ENCODE results near the gene GFER. TPM values are rescaled to one million over a fixed set of nuclear protein-coding genes. Genes with fewer than 3 reads are reported as not detected.

Gene GFER
- total RNA-seq, 1 donor, result 9.0 TPM

GRCh38 chr16:2001456-2002355 is 17.7 kb downstream of the GFER start:
- H3K4me3 ChIP-seq (ENCODE audit: low read length), result no peak overlapping the region
- peaks cover 23% of the 10 kb centered on the region for H3K4me1 ChIP-seq (ENCODE audit: insufficient read depth, low read length)

GRCh38 chr16:2002406-2003230 is 18.6 kb downstream of the GFER start:
- Histone ChIP-seq H3K4me3 (ENCODE audit: low read length) (no peak overlapping the region), H3K9me3 (ENCODE audit: low read depth, low read length) (no peaks in the 10 kb centered on the region), H3K27me3 (ENCODE audit: insufficient read depth, low read length) (no peaks in the 10 kb centered on the region), H3K4me1 (ENCODE audit: insufficient read depth, low read length) (peaks cover 33% of the 10 kb centered on the region)

More at GRCh38 chr16:2001456-2002355, 17.7 kb downstream of the GFER start:
- H3K9me3 ChIP-seq (ENCODE audit: low read depth, low read length), result no peaks in the 10 kb centered on the region
- H3K27me3 ChIP-seq (ENCODE audit: insufficient read depth, low read length), result no peaks in the 10 kb centered on the region

GRCh38 chr16:2003231-2003826 is 19.3 kb downstream of the GFER start:
- Histone ChIP-seq H3K9me3 (ENCODE audit: low read depth, low read length) (no peaks in the 10 kb centered on the region), H3K27me3 (ENCODE audit: insufficient read depth, low read length) (no peaks in the 10 kb centered on the region), H3K4me3 (ENCODE audit: low read length) (no peak overlapping the region), H3K4me1 (ENCODE audit: insufficient read depth, low read length) (peaks cover 40% of the 10 kb centered on the region)

- Histone ChIP-seq H3K9me3 (ENCODE audit: low read depth, low read length) (no peaks in the 10 kb centered on the region), H3K4me3 (ENCODE audit: low read length) (no peak overlapping the region), H3K27me3 (ENCODE audit: insufficient read depth, low read length) (no peaks in the 10 kb centered on the region), H3K4me1 (ENCODE audit: insufficient read depth, low read length) (peaks cover 47% of the 10 kb centered on the region)
These were observed 20.0 kb downstream of the GFER start for GRCh38 chr16:2003827-2004641.

GRCh38 chr16:2004795-2005517 is 21.0 kb downstream of the GFER start:
- no peaks in the 10 kb centered on the region for H3K27me3 ChIP-seq (ENCODE audit: insufficient read depth, low read length)
- peaks cover 50% of the 10 kb centered on the region for H3K4me1 ChIP-seq (ENCODE audit: insufficient read depth, low read length)
- H3K9me3 ChIP-seq (ENCODE audit: low read depth, low read length), result no peaks in the 10 kb centered on the region
- no peak overlapping the region for H3K4me3 ChIP-seq (ENCODE audit: low read length)

- no peak overlapping the region for H3K4me3 ChIP-seq (ENCODE audit: low read length)
- no peaks in the 10 kb centered on the region for H3K9me3 ChIP-seq (ENCODE audit: low read depth, low read length)
- H3K27me3 ChIP-seq (ENCODE audit: insufficient read depth, low read length), result no peaks in the 10 kb centered on the region
- peaks cover 56% of the 10 kb centered on the region for H3K4me1 ChIP-seq (ENCODE audit: insufficient read depth, low read length)
These were observed 21.7 kb downstream of the GFER start for GRCh38 chr16:2005646-2006045.

- H3K9me3 ChIP-seq (ENCODE audit: low read depth, low read length), result no peaks in the 10 kb centered on the region
- no peak overlapping the region for H3K4me3 ChIP-seq (ENCODE audit: low read length)
- H3K27me3 ChIP-seq (ENCODE audit: insufficient read depth, low read length), result no peaks in the 10 kb centered on the region
- H3K4me1 ChIP-seq (ENCODE audit: insufficient read depth, low read length), result peaks cover 58% of the 10 kb centered on the region
These were observed 22.3 kb downstream of the GFER start for GRCh38 chr16:2006317-2006716.

- H3K4me3 ChIP-seq (ENCODE audit: low read length), result no peak overlapping the region
- H3K4me1 ChIP-seq (ENCODE audit: insufficient read depth, low read length), result peaks cover 58% of the 10 kb centered on the region
- H3K9me3 ChIP-seq (ENCODE audit: low read depth, low read length), result no peaks in the 10 kb centered on the region
- H3K27me3 ChIP-seq (ENCODE audit: insufficient read depth, low read length), result no peaks in the 10 kb centered on the region
These were observed 23.3 kb downstream of the GFER start for GRCh38 chr16:2007081-2007836.

GRCh38 chr16:2008009-2008526 is 24.1 kb downstream of the GFER start:
- H3K4me1 ChIP-seq (ENCODE audit: insufficient read depth, low read length), result peaks cover 58% of the 10 kb centered on the region
- H3K4me3 ChIP-seq (ENCODE audit: low read length), result no peak overlapping the region

GRCh38 chr16:2008631-2009163 is 24.7 kb downstream of the GFER start:
- Histone ChIP-seq H3K9me3 (ENCODE audit: low read depth, low read length) (no peaks in the 10 kb centered on the region), H3K4me1 (ENCODE audit: insufficient read depth, low read length) (peaks cover 58% of the 10 kb centered on the region), H3K27me3 (ENCODE audit: insufficient read depth, low read length) (no peaks in the 10 kb centered on the region), H3K4me3 (ENCODE audit: low read length) (peak overlapping the region; percentile 68)

More at GRCh38 chr16:2008009-2008526, 24.1 kb downstream of the GFER start:
- H3K9me3 ChIP-seq (ENCODE audit: low read depth, low read length), result no peaks in the 10 kb centered on the region
- no peaks in the 10 kb centered on the region for H3K27me3 ChIP-seq (ENCODE audit: insufficient read depth, low read length)

GRCh38 chr16:2009164-2009711 is 25.2 kb downstream of the GFER start:
- Histone ChIP-seq H3K4me1 (ENCODE audit: insufficient read depth, low read length) (peaks cover 53% of the 10 kb centered on the region), H3K9me3 (ENCODE audit: low read depth, low read length) (no peaks in the 10 kb centered on the region), H3K27me3 (ENCODE audit: insufficient read depth, low read length) (no peaks in the 10 kb centered on the region), H3K4me3 (ENCODE audit: low read length) (peak overlapping the region; percentile 68)

- no peaks in the 10 kb centered on the region for H3K27me3 ChIP-seq (ENCODE audit: insufficient read depth, low read length)
- peaks cover 52% of the 10 kb centered on the region for H3K4me1 ChIP-seq (ENCODE audit: insufficient read depth, low read length)
These were observed 26.0 kb downstream of the GFER start, which contains the start of gene ZNF598 for GRCh38 chr16:2009791-2010510. Gene ZNF598, minus strand, starts transcription at chr16:2009821.

More at GRCh38 chr16:2009791-2010510, 26.0 kb downstream of the GFER start, which contains the start of gene ZNF598:
- no peaks in the 10 kb centered on the region for H3K9me3 ChIP-seq (ENCODE audit: low read depth, low read length)
- peak within 1 kb of the TSS; percentile 68 for H3K4me3 ChIP-seq (ENCODE audit: low read length)

All from mononuclear cell (primary cell).